MCF 10A (cell line): ENCODE data around the gene TSPAN17. TPM values are rescaled to one million over a fixed set of nuclear protein-coding genes. Genes with fewer than 3 reads are reported as not detected.

Experiments used
- BruUV-seq: library from RNA; stranded (reverse); fragments of 400-500 nt; replicated peaks from 2 replicates; lab custom pipeline; 2021; lab: Mats Ljungman, UMichigan
- CTCF ChIA-PET: fragments of 300-600 bp; sonication (Branson Sonifier 250); formaldehyde crosslinking; extraction: SDS; loops from one replicate; lab custom pipeline; 2021; ENCODE audit warnings: antibody characterized with exemption, inconsistent platforms; lab: Yijun Ruan, JAX
- POLR2A ChIA-PET: fragments of 300-600, 350-650 bp; sonication (Branson Sonifier 250); formaldehyde crosslinking; extraction: SDS; loops from one replicate; lab custom pipeline; 2020; ENCODE audit warnings: antibody characterized with exemption, inconsistent platforms; lab: Yijun Ruan, JAX
- DNase-seq: peaks from one replicate; pipeline ENCODE4 v3.0.0-alpha.2; 2018; ENCODE audit not compliant: unreplicated experiment
- H3K27ac Mint-ChIP-seq: one replicate; pipeline ENCODE4 v1.8.0; 2022; ENCODE audit warnings: mild to moderate bottlenecking, low read depth, mixed read lengths; ENCODE audit not compliant: unreplicated experiment
- H3K27me3 Mint-ChIP-seq: one replicate; pipeline ENCODE4 v1.8.0; 2022; ENCODE audit warnings: mixed read lengths; ENCODE audit not compliant: insufficient read depth, unreplicated experiment
- H3K36me3 Mint-ChIP-seq: one replicate; pipeline ENCODE4 v1.8.0; 2022; ENCODE audit warnings: mild to moderate bottlenecking, moderate library complexity, mixed read lengths; ENCODE audit not compliant: insufficient read depth, unreplicated experiment
- H3K4me1 Mint-ChIP-seq: one replicate; pipeline ENCODE4 v1.8.0; 2022; ENCODE audit warnings: mixed read lengths; ENCODE audit not compliant: insufficient read depth, unreplicated experiment
- H3K4me3 Mint-ChIP-seq: one replicate; pipeline ENCODE4 v1.8.0; 2022; ENCODE audit warnings: mild to moderate bottlenecking, moderate library complexity, mixed read lengths; ENCODE audit not compliant: unreplicated experiment
- H3K9me3 Mint-ChIP-seq: one replicate; pipeline ENCODE4 v1.8.0; 2022; ENCODE audit warnings: mixed read lengths; ENCODE audit not compliant: unreplicated experiment
- intact Hi-C: fragments of 100-400 bp; cut with micrococcal nuclease; formaldehyde crosslinking; loops from 2 replicates; pipeline ENCODE4 v1.14.1; 2022
- total RNA-seq: library from RNA; stranded (reverse); gene quantifications from 2 replicates; pipeline ENCODE4 v1.2.3, GENCODE V29; 2022
- TF ChIP-seq, protein P1 (sequence below): fragments of 200-600 bp; IDR thresholded peaks from one replicate; pipeline ENCODE4 v1.8.0; 2022; ENCODE audit warnings: antibody characterized with exemption, mild to moderate bottlenecking; ENCODE audit not compliant: unreplicated experiment

Gene TSPAN17
- total RNA-seq, 1 experiment from 2014 or later: 36.7 TPM

DNA sequence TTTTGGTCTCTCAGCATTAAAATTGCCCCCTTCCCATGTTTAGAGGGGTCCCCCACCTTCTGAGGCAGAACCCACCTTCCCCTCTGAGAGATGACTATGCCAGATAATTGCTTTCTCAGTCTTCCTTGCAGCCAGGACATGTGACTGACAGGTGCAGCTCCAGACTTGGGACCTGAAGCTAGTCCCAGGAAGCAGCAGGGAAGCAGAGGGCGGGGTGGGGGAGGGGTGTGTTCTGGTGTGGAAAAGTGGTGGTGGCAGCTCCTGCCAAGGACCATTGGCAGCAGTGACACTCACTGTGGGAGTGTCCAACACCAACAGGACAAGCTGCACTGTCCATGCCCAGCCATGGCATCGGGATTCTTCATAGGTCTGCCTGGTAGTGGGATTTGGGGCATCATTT is 14.5 kb upstream of the TSPAN17 start:
- Mint-ChIP-seq H3K4me3 (no peak overlapping the region), H3K27me3 (peaks cover 45% of the 10 kb centered on the region), H3K4me1 (peaks cover 11% of the 10 kb centered on the region), H3K9me3 (peaks cover 7% of the 10 kb centered on the region), H3K36me3 (no peaks in the 10 kb centered on the region), H3K27ac (no peak overlapping the region)
- CTCF ChIA-PET: interaction anchor here (0.7 to 0.8 kb wide), 2 partner anchors 23 to 28 kb away, joined by 3 read pairs; no protein-coding TSS in a partner anchor
- POLR2A ChIA-PET: interaction anchor here (0.7 kb wide), 1 partner anchor 14 kb away, joined by 4 read pairs; the partner anchor contains the start of gene TSPAN17
- intact Hi-C loops: no loop called here
- DNase-seq: no peak
- no TSS peak for BruUV-seq
- TF ChIP-seq, protein P1, sequence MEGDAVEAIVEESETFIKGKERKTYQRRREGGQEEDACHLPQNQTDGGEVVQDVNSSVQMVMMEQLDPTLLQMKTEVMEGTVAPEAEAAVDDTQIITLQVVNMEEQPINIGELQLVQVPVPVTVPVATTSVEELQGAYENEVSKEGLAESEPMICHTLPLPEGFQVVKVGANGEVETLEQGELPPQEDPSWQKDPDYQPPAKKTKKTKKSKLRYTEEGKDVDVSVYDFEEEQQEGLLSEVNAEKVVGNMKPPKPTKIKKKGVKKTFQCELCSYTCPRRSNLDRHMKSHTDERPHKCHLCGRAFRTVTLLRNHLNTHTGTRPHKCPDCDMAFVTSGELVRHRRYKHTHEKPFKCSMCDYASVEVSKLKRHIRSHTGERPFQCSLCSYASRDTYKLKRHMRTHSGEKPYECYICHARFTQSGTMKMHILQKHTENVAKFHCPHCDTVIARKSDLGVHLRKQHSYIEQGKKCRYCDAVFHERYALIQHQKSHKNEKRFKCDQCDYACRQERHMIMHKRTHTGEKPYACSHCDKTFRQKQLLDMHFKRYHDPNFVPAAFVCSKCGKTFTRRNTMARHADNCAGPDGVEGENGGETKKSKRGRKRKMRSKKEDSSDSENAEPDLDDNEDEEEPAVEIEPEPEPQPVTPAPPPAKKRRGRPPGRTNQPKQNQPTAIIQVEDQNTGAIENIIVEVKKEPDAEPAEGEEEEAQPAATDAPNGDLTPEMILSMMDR: no peak

DNA sequence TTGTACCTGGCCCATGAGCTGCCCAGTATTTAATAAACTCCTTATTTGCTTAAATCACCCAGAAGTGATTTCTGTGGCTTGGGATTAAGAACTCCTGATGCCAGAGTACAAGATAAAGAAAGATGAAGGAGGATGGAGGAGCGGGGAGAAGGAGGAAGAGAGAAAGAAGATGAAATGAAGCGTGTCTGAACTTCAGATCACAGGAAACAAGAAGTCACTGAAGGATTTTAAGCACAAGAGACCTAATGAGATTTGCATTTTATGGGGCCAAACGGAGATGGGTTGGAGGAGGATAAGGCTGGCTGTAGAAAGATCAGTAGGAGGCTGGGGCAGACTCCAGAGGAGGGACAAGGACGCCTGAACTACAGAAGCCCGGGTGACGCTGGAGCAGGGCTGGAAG is 13.7 kb upstream of the TSPAN17 start:
- Mint-ChIP-seq H3K4me3 (no peak overlapping the region), H3K27ac (no peak overlapping the region), H3K9me3 (peaks cover 7% of the 10 kb centered on the region), H3K4me1 (peaks cover 11% of the 10 kb centered on the region), H3K36me3 (no peaks in the 10 kb centered on the region), H3K27me3 (peaks cover 45% of the 10 kb centered on the region)
- POLR2A ChIA-PET: interaction anchor here (0.7 kb wide), 1 partner anchor 13 kb away, joined by 4 read pairs; the partner anchor contains the start of gene TSPAN17
- DNase-seq: no peak
- CTCF ChIA-PET: interaction anchor here (0.6 to 0.9 kb wide), 4 partner anchors 11 to 50 kb away, joined by 3 to 4 read pairs (median 3); partner anchors contain the start of gene TSPAN17
- TF ChIP-seq, protein P1: no peak
- no TSS peak for BruUV-seq
- intact Hi-C loops: no loop called here

DNA sequence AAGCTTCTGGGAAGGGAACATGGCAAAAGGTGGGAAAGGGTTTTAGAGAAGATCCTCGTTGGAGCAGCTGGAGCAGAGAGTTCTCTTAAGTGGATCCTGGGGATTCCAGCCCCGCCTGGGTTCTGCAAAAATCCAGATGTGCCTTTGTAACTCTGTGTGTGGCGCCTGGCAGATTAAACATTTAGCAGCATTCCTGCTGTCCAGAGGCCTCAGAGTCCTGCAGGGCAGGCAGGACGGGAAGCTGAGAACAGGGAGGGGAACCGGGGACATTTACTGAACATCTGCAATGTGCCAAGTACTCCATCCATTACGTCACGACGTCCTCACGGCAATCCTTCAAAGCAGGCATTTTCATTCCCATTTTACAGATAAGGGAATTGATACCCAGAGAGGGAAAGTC is 10.9 kb upstream of the TSPAN17 start:
- H3K4me3 Mint-ChIP-seq: no peak overlapping the region
- no peaks in the 10 kb centered on the region for H3K36me3 Mint-ChIP-seq
- CTCF ChIA-PET: interaction anchor here (1.8 to 2.3 kb wide), 2 partner anchors 24 to 62 kb away, joined by 6 to 11 read pairs; no protein-coding TSS in a partner anchor
- DNase-seq: no peak
- H3K9me3 Mint-ChIP-seq: peaks cover 7% of the 10 kb centered on the region
- BruUV-seq: no TSS peak
- POLR2A ChIA-PET: no interaction called here
- H3K27me3 Mint-ChIP-seq: peaks cover 32% of the 10 kb centered on the region
- intact Hi-C loops: no loop called here
- H3K27ac Mint-ChIP-seq: no peak overlapping the region
- TF ChIP-seq, protein P1: no peak
- peaks cover 11% of the 10 kb centered on the region for H3K4me1 Mint-ChIP-seq

DNA sequence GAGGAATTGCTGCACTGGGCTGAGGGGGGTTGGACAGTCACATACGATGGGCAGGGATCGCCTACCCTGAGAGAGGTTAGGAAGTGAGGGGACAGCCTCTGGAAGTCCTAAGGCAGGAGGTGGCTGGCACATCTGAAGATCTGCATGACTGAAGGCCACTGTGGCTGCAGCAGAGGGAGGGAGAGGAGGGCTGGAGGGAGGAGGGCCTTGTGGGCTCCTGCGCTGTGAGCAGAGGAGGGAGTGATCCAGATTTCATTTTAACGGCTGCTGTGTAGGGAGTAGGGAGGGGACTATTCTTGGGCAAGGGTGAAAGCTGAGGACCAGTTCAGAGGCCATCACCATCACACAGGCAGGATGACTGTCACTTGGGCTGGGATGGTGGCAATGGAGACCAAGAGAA is 9.7 kb upstream of the TSPAN17 start:
- H3K4me3 Mint-ChIP-seq: no peak overlapping the region

More for the DNA sequence above, 9.7 kb upstream of the TSPAN17 start:
- Mint-ChIP-seq H3K9me3 (peaks cover 7% of the 10 kb centered on the region), H3K27ac (no peak overlapping the region), H3K36me3 (no peaks in the 10 kb centered on the region), H3K4me1 (peaks cover 6% of the 10 kb centered on the region), H3K27me3 (peaks cover 27% of the 10 kb centered on the region)
- no TSS peak for BruUV-seq
- intact Hi-C loops: no loop called here
- CTCF ChIA-PET: interaction anchor here (0.6 kb wide), 1 partner anchor 14 kb away, joined by 3 read pairs; no protein-coding TSS in a partner anchor
- POLR2A ChIA-PET: no interaction called here
- TF ChIP-seq, protein P1: no peak
- DNase-seq: no peak
